PC-3 (cell line): ENCODE results near the gene ARL4D.

Experiments used
- CTCF ChIP-seq: fragments of 300-600 bp; sonication (generic); conservative IDR thresholded peaks from 2 replicates; pipeline ENCODE4 v1.5.1; 2017; ENCODE audit warnings: antibody characterized with exemption, low read depth, mild to moderate bottlenecking, low read length
- EZH2phosphoT487 ChIP-seq: fragments of 300-600 bp; sonication (generic); IDR thresholded peaks from 2 replicates; pipeline ENCODE4 v1.6.1; 2018; ENCODE audit warnings: mild to moderate bottlenecking, antibody characterized with exemption, low read length, borderline replicate concordance

GRCh38 chr17:43409131-43409530 lies 10.3 kb downstream of the ARL4D start:
- TF ChIP-seq CTCF (no peak), EZH2phosphoT487 (no peak)
